CD14-positive monocyte (primary cell): ENCODE data around the gene NFYB. TPM values are rescaled to one million over a fixed set of nuclear protein-coding genes. Genes with fewer than 3 reads are reported as not detected.

ENCODE experiments used
- DNase-seq, 3 donors: peaks; one replicate each; pipeline ENCODE4 v3.0.0-alpha.2; 2011 to 2022
- H2AFZ ChIP-seq: 2 replicates; pipeline ENCODE4 v1.6.0; 2012; ENCODE audit warnings: mild to moderate bottlenecking, low read depth, low read length, inconsistent platforms; ENCODE audit not compliant: insufficient read depth, poor library complexity, severe bottlenecking
- H3K27ac ChIP-seq, 2 donors: 1 replicate in 1 of 2; 2 replicates in 1 of 2; pipeline ENCODE4 v1.5.1; 2012 to 2013; ENCODE audit warnings: low read length in 2 of 2, control low read depth in 1 of 2, inconsistent platforms in 1 of 2, low read depth in 1 of 2, mild to moderate bottlenecking in 1 of 2
- H3K27me3 ChIP-seq, 2 donors: one replicate each; pipeline versions ENCODE4 v1.6.0 to v1.6.1; 2011 to 2013; ENCODE audit warnings: low read length in 2 of 2; ENCODE audit not compliant: control insufficient read depth in 2 of 2, insufficient read depth in 2 of 2
- H3K36me3 ChIP-seq, 2 donors: replicated peaks in 1 of 2; 1 replicate in 1 of 2; 2 replicates in 1 of 2; pipeline versions ENCODE4 v1.5.1 to v1.6.1; 2012 to 2013; ENCODE audit warnings: low read length in 2 of 2, control low read depth in 1 of 2, inconsistent platforms in 1 of 2, mild to moderate bottlenecking in 1 of 2; ENCODE audit not compliant: insufficient read depth in 2 of 2, control insufficient read depth in 1 of 2
- H3K4me1 ChIP-seq, 2 donors: 1 replicate in 1 of 2; 2 replicates in 1 of 2; pipeline versions ENCODE4 v1.5.1 to v1.6.1; 2012 to 2013; ENCODE audit warnings: low read length in 2 of 2, control low read depth in 1 of 2, inconsistent platforms in 1 of 2, mild to moderate bottlenecking in 1 of 2, moderate library complexity in 1 of 2; ENCODE audit not compliant: insufficient read depth in 2 of 2, control insufficient read depth in 1 of 2
- H3K4me2 ChIP-seq: replicated peaks from 2 replicates; pipeline ENCODE3; 2012; ENCODE audit warnings: low read length, moderate library complexity, mild to moderate bottlenecking; ENCODE audit not compliant: poor library complexity, severe bottlenecking; ENCODE audit errors: extremely low read depth
- H3K4me3 ChIP-seq, 3 experiments: fragments of 200-600 bp in 1 of 3; sonication (generic) in 1 of 3; replicated peaks in 1 of 3; 1 replicate in 2 of 3; 2 replicates in 1 of 3; pipeline ENCODE4 v1.5.1; 2011 to 2013; ENCODE audit warnings: low read length in 3 of 3, mild to moderate bottlenecking in 3 of 3, control low read depth in 2 of 3, low read depth in 2 of 3, inconsistent platforms in 1 of 3, moderate library complexity in 1 of 3
- H3K79me2 ChIP-seq: 2 replicates; pipeline ENCODE4 v1.6.0; 2012; ENCODE audit warnings: mild to moderate bottlenecking, control low read depth, inconsistent platforms, low read length, moderate library complexity; ENCODE audit not compliant: insufficient read depth
- H3K9ac ChIP-seq: 2 replicates; pipeline ENCODE4 v1.6.0; 2017; ENCODE audit warnings: low read length, mild to moderate bottlenecking; ENCODE audit not compliant: insufficient read depth, poor library complexity, severe bottlenecking
- H3K9me3 ChIP-seq, 2 donors: replicated peaks in 1 of 2; 1 replicate in 1 of 2; 2 replicates in 1 of 2; pipeline versions ENCODE4 v1.5.1 to v1.6.1; 2012 to 2013; ENCODE audit warnings: low read length in 2 of 2, control low read depth in 1 of 2; ENCODE audit not compliant: control insufficient read depth in 1 of 2, insufficient read depth in 1 of 2
- H4K20me1 ChIP-seq: 2 replicates; pipeline ENCODE4 v1.6.0; 2012; ENCODE audit warnings: mild to moderate bottlenecking, low read length, control low read depth, moderate library complexity; ENCODE audit not compliant: insufficient read depth
- H3K27ac Mint-ChIP-seq, 7 donors: one replicate each; pipeline ENCODE4 v1.8.0; 2020; ENCODE audit warnings: mild to moderate bottlenecking in 7 of 7, mixed read lengths in 7 of 7, moderate library complexity in 6 of 7, inconsistent platforms in 2 of 7
- H3K27me3 Mint-ChIP-seq, 3 donors: one replicate each; pipeline ENCODE4 v1.8.0; 2021 to 2022; ENCODE audit warnings: low read depth in 3 of 3, mild to moderate bottlenecking in 3 of 3, mixed read lengths in 3 of 3, moderate library complexity in 3 of 3, inconsistent platforms in 1 of 3
- H3K36me3 Mint-ChIP-seq, 2 donors: one replicate each; pipeline ENCODE4 v1.8.0; 2020; ENCODE audit warnings: mixed read lengths in 2 of 2, inconsistent platforms in 1 of 2, mild to moderate bottlenecking in 1 of 2
- H3K4me1 Mint-ChIP-seq: one replicate; pipeline ENCODE4 v1.8.0; 2020; ENCODE audit warnings: mild to moderate bottlenecking, mixed read lengths
- H3K4me3 Mint-ChIP-seq, 2 donors: one replicate each; pipeline ENCODE4 v1.8.0; 2020; ENCODE audit warnings: mild to moderate bottlenecking in 2 of 2, mixed read lengths in 2 of 2, moderate library complexity in 1 of 2
- H3K9me3 Mint-ChIP-seq, 7 donors: one replicate each; pipeline ENCODE4 v1.8.0; 2020 to 2022; ENCODE audit warnings: mixed read lengths in 7 of 7, mild to moderate bottlenecking in 6 of 7, moderate library complexity in 6 of 7, inconsistent platforms in 2 of 7
- WGBS: methylation state at CpG from one replicate; pipeline ENCODE4 v1.1.5; 2013; ENCODE audit warnings: missing lambda C conversion rate; ENCODE audit not compliant: insufficient coverage; 5-methylcytosine and 5-hydroxymethylcytosine counted together
- intact Hi-C, 2 donors: fragments of 100-400 bp; cut with micrococcal nuclease; formaldehyde crosslinking; loops; one replicate each; pipeline versions ENCODE4 v1.15.0 to v1.15.1; 2023
- polyA plus RNA-seq, 3 donors: library from polyadenylated mRNA; depleted of rRNA in 1 of 3; unstranded in 2 of 3; stranded (reverse) in 1 of 3; fragments of 300-500 nt in 2 of 3; fragments of >200 nt in 1 of 3; fragmentation: Illumina TruSeq in 2 of 3; gene quantifications; 1 replicate in 2 of 3; 2 replicates in 1 of 3; pipeline ENCODE4 v1.2.3, GENCODE V29; 2012 to 2021
- TF ChIP-seq, protein P1 (sequence below): fragments of 200-600 bp; IDR thresholded peaks from one replicate; pipeline ENCODE4 v1.8.0; 2022; ENCODE audit warnings: antibody characterized with exemption, mild to moderate bottlenecking

Gene NFYB
- polyA plus RNA-seq, 3 donors: 11.6 to 14.6 (median 12.3) TPM

DNA sequence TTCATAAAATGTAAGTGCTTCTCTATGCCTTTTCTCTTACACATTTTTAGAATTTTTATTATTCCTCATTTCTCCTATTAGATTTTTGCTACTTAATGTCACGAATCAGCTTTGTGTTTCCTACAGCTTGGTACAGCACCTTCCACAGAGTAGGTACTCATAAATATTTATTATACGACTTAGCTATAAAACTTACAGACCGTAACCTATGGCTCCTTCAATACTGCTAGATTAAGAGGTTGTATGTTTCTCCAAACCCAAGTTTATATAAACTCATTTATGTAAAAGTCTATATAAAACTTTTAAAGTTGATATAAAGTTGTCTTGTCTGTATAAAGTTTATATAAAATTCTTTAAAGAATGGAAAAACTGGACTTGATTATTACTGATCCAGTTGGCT, 11.5 kb downstream of the NFYB start:
- peaks cover 65 to 75% of the 10 kb centered on the region in 2 donors for H3K36me3 Mint-ChIP-seq
- TF ChIP-seq, protein P1, sequence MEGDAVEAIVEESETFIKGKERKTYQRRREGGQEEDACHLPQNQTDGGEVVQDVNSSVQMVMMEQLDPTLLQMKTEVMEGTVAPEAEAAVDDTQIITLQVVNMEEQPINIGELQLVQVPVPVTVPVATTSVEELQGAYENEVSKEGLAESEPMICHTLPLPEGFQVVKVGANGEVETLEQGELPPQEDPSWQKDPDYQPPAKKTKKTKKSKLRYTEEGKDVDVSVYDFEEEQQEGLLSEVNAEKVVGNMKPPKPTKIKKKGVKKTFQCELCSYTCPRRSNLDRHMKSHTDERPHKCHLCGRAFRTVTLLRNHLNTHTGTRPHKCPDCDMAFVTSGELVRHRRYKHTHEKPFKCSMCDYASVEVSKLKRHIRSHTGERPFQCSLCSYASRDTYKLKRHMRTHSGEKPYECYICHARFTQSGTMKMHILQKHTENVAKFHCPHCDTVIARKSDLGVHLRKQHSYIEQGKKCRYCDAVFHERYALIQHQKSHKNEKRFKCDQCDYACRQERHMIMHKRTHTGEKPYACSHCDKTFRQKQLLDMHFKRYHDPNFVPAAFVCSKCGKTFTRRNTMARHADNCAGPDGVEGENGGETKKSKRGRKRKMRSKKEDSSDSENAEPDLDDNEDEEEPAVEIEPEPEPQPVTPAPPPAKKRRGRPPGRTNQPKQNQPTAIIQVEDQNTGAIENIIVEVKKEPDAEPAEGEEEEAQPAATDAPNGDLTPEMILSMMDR: no peak
- no peak for DNase-seq
- Histone ChIP-seq H3K27ac (no peak overlapping the region), H4K20me1 (peaks cover 4% of the 10 kb centered on the region), H3K4me2 (no peak overlapping the region), H3K27me3 (no peaks in the 10 kb centered on the region), H3K36me3 (peaks cover 64 to 94% of the 10 kb centered on the region in 2 donors), H3K9ac (no peak overlapping the region), H3K4me1 (no peaks in the 10 kb centered on the region), H2AFZ (no peak overlapping the region), H3K79me2 (peaks cover 25% of the 10 kb centered on the region), H3K4me3 (no peak overlapping the region), H3K9me3 (no peaks in the 10 kb centered on the region)
- no peaks in the 10 kb centered on the region for H3K9me3 Mint-ChIP-seq
- no peak overlapping the region for H3K27ac Mint-ChIP-seq
- no peaks in the 10 kb centered on the region for H3K27me3 Mint-ChIP-seq
- WGBS: no CpG with 5 or more reads among the region's 3 CpGs
- no peak overlapping the region for H3K4me3 Mint-ChIP-seq
- no peaks in the 10 kb centered on the region for H3K4me1 Mint-ChIP-seq
- intact Hi-C loops: no loop called here

DNA sequence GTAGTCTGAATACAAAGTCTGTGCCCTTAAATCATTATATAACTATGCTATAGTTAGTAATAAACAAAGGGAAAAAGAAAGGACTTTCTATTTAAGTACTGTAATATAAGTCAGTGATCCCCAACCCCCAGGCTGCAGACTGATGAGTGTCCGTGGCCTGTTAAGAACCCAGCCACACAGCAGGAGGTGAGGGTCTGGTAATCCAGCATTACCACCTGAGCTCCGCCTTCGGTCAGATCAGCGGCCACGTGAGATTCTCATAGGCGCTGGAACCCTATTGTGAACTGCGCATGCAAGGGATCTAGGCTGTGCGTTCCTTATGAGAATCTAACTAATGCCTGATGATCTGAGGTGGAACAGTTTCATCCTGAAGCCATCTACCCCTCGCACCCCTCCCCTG, 15.7 kb downstream of the NFYB start:
- Mint-ChIP-seq H3K9me3 (no peaks in the 10 kb centered on the region), H3K4me3 (no peak overlapping the region), H3K4me1 (no peaks in the 10 kb centered on the region), H3K27me3 (no peaks in the 10 kb centered on the region), H3K36me3 (peaks cover 61 to 73% of the 10 kb centered on the region in 2 donors), H3K27ac (no peak overlapping the region)
- Histone ChIP-seq H3K4me2 (no peak overlapping the region), H3K79me2 (peaks cover 5% of the 10 kb centered on the region), H3K27ac (no peak overlapping the region), H3K9me3 (no peaks in the 10 kb centered on the region), H3K36me3 (peaks cover 79 to 95% of the 10 kb centered on the region in 2 donors), H3K4me3 (no peak overlapping the region), H4K20me1 (peaks cover 4% of the 10 kb centered on the region), H3K4me1 (no peaks in the 10 kb centered on the region), H3K27me3 (no peaks in the 10 kb centered on the region), H2AFZ (no peak overlapping the region), H3K9ac (no peak overlapping the region)
- DNase-seq: no peak
- no CpG with 5 or more reads among the region's 9 CpGs for WGBS
- intact Hi-C loops: no loop called here
- TF ChIP-seq, protein P1: no peak
